Measurements from ENCODE around the gene TXNRD3. TPM values are rescaled to one million over a fixed set of nuclear protein-coding genes. Genes with fewer than 3 reads are reported as not detected.
"Not testable (repeated sequence)": the region's sequence is repeated elsewhere in the genome, so short reads cannot be mapped to it uniquely, and the experiment has no call there.

Gene TXNRD3
- total RNA-seq, 1 experiment from 2014 or later = 7.8 TPM

- DNase-seq (ENCODE audit: low read depth) = no peak
Measured at GRCh38 chr3:126646674-126647073, 8.2 kb downstream of the TXNRD3 start.

GRCh38 chr3:126644615-126645014 lies 10.3 kb downstream of the TXNRD3 start:
- DNase-seq (ENCODE audit: low read depth) = no peak

- DNase-seq (ENCODE audit: low read depth) = no peak
Measured at GRCh38 chr3:126638790-126639189, 16.1 kb downstream of the TXNRD3 start.

- DNase-seq (ENCODE audit: low read depth) = no peak
Measured at GRCh38 chr3:126636436-126636835, 18.5 kb downstream of the TXNRD3 start.

DNA sequence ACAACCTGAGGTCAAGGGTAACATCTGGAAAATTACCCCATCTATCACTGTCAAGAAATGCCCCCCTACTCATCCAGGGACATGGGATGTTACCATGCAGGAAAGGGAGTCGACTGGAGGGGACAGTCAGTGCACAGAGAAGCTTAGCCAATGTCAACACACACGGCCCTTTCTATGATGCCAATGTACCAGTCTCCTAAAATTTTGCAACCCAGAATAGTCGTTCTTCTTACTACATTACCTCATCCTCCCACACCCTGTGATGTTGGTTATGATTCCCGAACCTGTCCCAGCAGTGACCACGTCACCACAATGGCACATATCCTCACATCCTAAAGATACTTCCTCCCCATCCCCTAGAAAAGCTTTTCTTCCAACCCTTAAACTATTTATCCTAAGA lies 20.1 kb downstream of the TXNRD3 start:
- DNase-seq (ENCODE audit: low read depth) = no peak

GRCh38 chr3:126630020-126630419 lies 24.9 kb downstream of the TXNRD3 start:
- no peak for DNase-seq (ENCODE audit: low read depth)

GRCh38 chr3:126625735-126626134 lies 29.2 kb downstream of the TXNRD3 start:
- DNase-seq (ENCODE audit: low read depth) = not testable (repeated sequence)

- no peak for DNase-seq (ENCODE audit: low read depth)
Measured at GRCh38 chr3:126622694-126623093, 32.2 kb downstream of the TXNRD3 start.

GRCh38 chr3:126621627-126622345 lies 33.1 kb downstream of the TXNRD3 start:
- peak; percentile 61 for DNase-seq (ENCODE audit: low read depth)

DNA sequence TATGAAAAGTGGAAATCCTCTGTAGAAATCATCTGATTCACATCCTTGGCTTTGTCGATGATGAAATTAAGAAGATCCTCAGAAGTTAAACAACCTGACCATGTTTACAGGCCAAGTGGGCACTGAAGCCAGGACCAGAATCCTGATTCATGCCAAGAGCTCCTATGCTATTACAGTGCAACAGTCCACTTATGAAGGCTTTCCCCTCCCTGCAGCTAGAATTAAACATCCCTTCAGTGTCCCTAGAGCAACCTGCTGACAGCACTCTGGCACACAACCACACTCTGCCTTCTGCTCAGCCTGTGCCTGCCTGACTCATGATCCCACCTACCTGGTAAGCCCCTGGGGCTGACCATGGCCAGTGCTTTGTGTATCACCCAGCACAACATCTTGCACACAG lies 33.8 kb downstream of the TXNRD3 start:
- DNase-seq (ENCODE audit: low read depth) = peak; percentile 46

DNA sequence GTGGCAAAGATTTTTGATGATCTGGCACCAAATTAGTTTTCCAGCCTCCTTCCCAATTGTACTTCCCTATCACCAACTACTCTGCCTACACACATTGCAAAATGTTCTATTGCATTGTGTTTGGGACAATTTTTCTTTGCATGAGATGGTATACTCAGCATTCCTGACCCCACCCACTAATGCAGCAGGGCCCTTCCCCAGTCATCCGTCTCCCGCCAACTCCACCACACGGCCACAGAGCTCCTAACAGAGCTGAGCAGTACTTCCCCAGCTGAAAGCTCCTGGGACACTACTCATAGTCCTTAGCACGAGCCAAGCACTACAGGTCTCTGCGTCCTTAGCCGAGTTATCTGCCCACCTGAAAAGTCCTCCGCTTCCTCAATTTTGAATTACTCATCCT lies 34.2 kb downstream of the TXNRD3 start:
- DNase-seq (ENCODE audit: low read depth) = no peak

GRCh38 chr3:126618760-126619159 lies 36.2 kb downstream of the TXNRD3 start:
- DNase-seq (ENCODE audit: low read depth) = no peak

GRCh38 chr3:126618021-126618420 lies 36.9 kb downstream of the TXNRD3 start:
- DNase-seq (ENCODE audit: low read depth) = peak; percentile 15

- DNase-seq (ENCODE audit: low read depth) = no peak
Measured at GRCh38 chr3:126617571-126617970, 37.4 kb downstream of the TXNRD3 start.

GRCh38 chr3:126616931-126617330 lies 38.0 kb downstream of the TXNRD3 start:
- DNase-seq (ENCODE audit: low read depth) = no peak

GRCh38 chr3:126613479-126614188 lies 41.3 kb downstream of the TXNRD3 start:
- DNase-seq (ENCODE audit: low read depth) = peak; percentile 14

GRCh38 chr3:126612479-126613205 lies 42.3 kb downstream of the TXNRD3 start:
- DNase-seq (ENCODE audit: low read depth) = no peak

DNA sequence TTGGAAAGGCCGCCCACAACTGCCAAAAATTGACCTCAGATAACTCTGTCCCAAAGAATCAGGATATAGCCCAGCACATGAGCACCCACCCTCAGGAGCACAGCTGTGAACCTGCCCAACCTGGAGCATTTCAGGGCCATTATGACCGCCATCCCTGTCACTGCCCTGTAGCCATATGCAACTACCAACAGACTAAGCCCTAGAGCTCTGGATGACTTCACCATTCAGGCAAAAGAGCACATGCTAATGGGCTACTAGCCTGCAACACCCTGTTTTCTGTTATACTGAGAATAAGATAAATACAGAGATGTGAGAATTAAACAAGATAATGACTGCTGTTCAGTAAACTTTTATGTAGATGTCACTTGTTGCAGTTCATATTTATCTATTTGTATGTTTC lies 45.0 kb downstream of the TXNRD3 start:
- no peak for DNase-seq (ENCODE audit: low read depth)

DNA sequence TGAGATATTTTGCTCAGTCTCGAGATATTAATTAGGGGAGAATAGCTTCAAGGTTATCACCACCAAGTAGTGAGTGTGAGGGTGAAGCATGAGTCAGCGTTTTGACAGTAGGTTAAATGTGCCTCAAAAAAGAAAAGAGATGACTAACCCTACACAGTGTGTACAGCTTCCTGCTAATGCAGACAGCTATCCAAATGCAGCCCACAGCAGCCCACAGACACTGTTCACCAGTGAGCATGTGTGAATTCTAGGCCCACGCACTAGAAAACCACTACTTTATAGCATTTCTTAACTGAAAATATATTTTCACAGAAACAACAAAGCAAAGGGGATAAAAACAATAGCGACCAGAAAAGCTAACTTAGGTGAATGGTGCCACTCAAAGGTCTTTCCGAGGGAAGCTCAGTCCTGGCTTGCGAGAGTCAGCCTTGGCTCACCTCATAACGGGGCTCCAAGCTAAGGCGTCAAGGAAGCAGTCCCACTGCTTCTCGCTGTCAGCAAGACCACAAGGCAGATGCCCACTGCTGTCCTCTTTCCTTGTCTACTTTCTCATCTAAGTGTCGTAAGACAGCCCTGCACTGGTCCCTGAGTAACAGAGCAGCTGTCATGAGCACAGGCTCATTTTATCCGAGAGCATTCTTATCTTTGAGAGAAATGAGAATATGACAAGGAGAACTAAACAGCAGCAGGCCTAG lies 47.6 kb downstream of the TXNRD3 start:
- DNase-seq (ENCODE audit: low read depth) = peak; percentile 68

DNA sequence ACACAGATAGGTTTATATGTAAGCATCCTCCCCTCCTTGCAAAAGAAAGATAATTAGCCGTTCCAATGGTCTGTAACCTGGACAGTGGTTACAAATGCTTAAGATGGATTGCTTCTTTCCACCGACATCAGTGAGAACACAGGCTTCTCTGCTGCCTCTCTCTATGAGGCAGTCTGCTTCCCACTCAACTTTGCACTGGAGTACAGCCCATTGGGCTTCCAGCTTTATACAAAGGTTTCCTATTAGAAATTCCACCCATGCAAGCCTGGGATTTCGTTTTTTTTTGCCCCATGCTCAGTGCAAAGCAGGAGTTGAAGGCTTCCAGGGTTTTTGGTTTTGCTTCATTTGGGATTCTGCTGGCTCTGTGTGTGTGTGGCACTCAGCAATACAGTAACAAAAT lies 48.9 kb downstream of the TXNRD3 start:
- no peak for DNase-seq (ENCODE audit: low read depth)

- no peak for DNase-seq (ENCODE audit: low read depth)
Measured at GRCh38 chr3:126604691-126605090, 50.2 kb downstream of the TXNRD3 start.

DNA sequence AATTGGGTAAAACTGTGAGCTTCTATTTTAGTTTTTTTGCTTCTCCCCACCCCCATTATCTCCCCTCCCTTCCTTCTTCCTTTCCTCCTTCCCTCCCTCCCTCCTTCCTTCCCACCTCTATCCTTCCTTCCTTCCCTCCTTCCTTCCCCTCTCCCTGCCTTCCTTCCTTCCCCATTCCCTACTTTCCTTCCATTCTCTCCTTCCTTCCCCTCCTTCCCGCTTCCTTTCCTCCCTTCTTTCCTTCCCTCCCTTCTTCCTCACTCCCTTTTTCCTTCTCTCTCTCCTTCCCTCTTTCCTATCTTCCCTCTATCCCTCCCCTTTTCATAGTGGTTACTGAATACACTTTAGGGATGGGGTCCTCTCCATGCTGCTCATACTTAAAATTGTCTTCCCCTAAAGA lies 55.8 kb downstream of the TXNRD3 start:
- DNase-seq (ENCODE audit: low read depth) = no peak

All from RPMI7951 (cell line).